ENCODE data around the gene SAMD4B. TPM values are rescaled to one million over a fixed set of nuclear protein-coding genes. Genes with fewer than 3 reads are reported as not detected.

Gene SAMD4B
- total RNA-seq, 1 experiment from 2014 or later: 164 TPM

GRCh38 chr19:39324242-39324842 lies 17.9 kb upstream of the SAMD4B start (continued):
- TF ChIP-seq, protein P1, sequence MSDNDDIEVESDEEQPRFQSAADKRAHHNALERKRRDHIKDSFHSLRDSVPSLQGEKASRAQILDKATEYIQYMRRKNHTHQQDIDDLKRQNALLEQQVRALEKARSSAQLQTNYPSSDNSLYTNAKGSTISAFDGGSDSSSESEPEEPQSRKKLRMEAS (CRISPR knock-in tag; IDR thresholded peaks at IDR 0.05): no peak
- TF ChIP-seq, protein P2, sequence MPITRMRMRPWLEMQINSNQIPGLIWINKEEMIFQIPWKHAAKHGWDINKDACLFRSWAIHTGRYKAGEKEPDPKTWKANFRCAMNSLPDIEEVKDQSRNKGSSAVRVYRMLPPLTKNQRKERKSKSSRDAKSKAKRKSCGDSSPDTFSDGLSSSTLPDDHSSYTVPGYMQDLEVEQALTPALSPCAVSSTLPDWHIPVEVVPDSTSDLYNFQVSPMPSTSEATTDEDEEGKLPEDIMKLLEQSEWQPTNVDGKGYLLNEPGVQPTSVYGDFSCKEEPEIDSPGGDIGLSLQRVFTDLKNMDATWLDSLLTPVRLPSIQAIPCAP (CRISPR knock-in tag; IDR thresholded peaks at IDR 0.05): no peak
- no peak for TF ChIP-seq KAT7 (CRISPR knock-in tag; IDR thresholded peaks at IDR 0.05; ENCODE audit: borderline replicate concordance)

- Mint-ChIP-seq H3K27ac (no peak overlapping the region), H3K9me3 (0 out of 2 replicates have a peak, but pooled peaks cover 3% of the 10 kb centered on the region), H3K27me3 (ENCODE audit: low read depth) (peaks cover 41% of the 10 kb centered on the region), H3K4me3 (no peak overlapping the region), H3K4me1 (peaks cover 15% of the 10 kb centered on the region), H3K36me3 (no peaks in the 10 kb centered on the region)
- peak; percentile 86 for TF ChIP-seq NFYB (CRISPR knock-in tag; conservative IDR thresholded peaks at IDR 0.05; ENCODE audit: low read depth)
- TF ChIP-seq SMAD4 (CRISPR knock-in tag; IDR thresholded peaks at IDR 0.05): no peak
- CTCF ChIA-PET: interaction anchor here (0.6 to 2.7 kb wide), 8 partner anchors 15 to 204 kb away, joined by 3 to 12 read pairs (median 4); partner anchors contain the start of genes SAMD4B and SYCN
- DNase-seq (ENCODE audit: low spot score) (peak; percentile 45), ATAC-seq (peak; percentile 63)
- POLR2A ChIA-PET: interaction anchor here (0.5 to 1.1 kb wide), 2 partner anchors 35 to 204 kb away, joined by 3 read pairs; no protein-coding TSS in a partner anchor
Measured at GRCh38 chr19:39325778-39326665, 16.2 kb upstream of the SAMD4B start.

DNA sequence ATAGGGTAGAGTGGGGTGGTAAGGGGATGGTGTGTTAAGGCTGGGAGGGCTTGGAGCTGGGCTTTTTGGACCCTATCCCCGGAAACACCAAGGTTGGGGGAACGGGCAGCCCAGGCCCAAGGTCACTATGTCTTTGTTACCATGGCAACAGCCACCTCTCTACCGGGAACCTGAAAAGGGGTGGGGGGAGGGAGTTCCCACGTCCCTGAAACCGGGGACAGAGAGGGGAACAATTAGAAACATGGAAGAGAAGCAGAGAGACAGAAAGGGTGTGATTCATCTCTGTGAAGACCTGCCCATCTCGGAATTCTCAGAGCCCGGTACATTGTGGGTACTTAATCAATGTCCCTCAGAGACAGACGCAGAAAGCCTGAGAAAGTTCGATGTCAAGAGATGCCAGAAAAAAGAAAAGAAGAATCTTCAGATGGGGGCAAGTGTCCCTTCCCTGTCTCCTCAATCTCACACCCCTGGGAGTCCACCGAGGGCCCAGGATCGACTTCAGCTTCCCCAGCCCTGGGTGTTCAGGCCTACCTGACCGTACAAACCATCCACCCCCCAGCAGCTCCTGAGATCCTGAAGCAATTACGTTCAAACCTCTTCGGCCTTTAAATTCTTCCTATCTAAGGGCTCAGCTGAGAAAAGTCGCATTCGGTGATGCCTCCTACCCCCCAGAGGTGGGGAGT lies 14.7 kb upstream of the SAMD4B start:
- CTCF ChIA-PET: interaction anchor here (0.5 to 2.7 kb wide), 32 partner anchors 9 to 1130 kb away, joined by 3 to 13 read pairs (median 4); partner anchors contain the start of genes GMFG, MED29, PAF1 and PAK4
- POLR2A ChIA-PET: no interaction called here
- ATAC-seq (no peak), DNase-seq (ENCODE audit: low spot score) (no peak)
- Mint-ChIP-seq H3K4me1 (peaks cover 11% of the 10 kb centered on the region), H3K27ac (no peak overlapping the region), H3K27me3 (ENCODE audit: low read depth) (peaks cover 27% of the 10 kb centered on the region), H3K36me3 (no peaks in the 10 kb centered on the region), H3K4me3 (no peak overlapping the region), H3K9me3 (0 out of 2 replicates have a peak, but pooled peaks cover 3% of the 10 kb centered on the region)
- TF ChIP-seq MYBL2 (CRISPR knock-in tag; IDR thresholded peaks at IDR 0.05) (no peak), NR2C2 (CRISPR knock-in tag; IDR thresholded peaks at IDR 0.05) (no peak), SOX15 (CRISPR knock-in tag; IDR thresholded peaks at IDR 0.05) (no peak), FOXJ3 (CRISPR knock-in tag; IDR thresholded peaks at IDR 0.05; ENCODE audit: borderline replicate concordance) (no peak), CBFB (CRISPR knock-in tag; IDR thresholded peaks at IDR 0.05; ENCODE audit: low read depth) (no peak), NFYB (CRISPR knock-in tag; conservative IDR thresholded peaks at IDR 0.05; ENCODE audit: low read depth) (no peak), JAZF1 (CRISPR knock-in tag; IDR thresholded peaks at IDR 0.05) (no peak)
- TF ChIP-seq, protein P3, sequence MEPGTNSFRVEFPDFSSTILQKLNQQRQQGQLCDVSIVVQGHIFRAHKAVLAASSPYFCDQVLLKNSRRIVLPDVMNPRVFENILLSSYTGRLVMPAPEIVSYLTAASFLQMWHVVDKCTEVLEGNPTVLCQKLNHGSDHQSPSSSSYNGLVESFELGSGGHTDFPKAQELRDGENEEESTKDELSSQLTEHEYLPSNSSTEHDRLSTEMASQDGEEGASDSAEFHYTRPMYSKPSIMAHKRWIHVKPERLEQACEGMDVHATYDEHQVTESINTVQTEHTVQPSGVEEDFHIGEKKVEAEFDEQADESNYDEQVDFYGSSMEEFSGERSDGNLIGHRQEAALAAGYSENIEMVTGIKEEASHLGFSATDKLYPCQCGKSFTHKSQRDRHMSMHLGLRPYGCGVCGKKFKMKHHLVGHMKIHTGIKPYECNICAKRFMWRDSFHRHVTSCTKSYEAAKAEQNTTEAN (CRISPR knock-in tag; IDR thresholded peaks at IDR 0.05): no peak
- TF ChIP-seq, protein P4, sequence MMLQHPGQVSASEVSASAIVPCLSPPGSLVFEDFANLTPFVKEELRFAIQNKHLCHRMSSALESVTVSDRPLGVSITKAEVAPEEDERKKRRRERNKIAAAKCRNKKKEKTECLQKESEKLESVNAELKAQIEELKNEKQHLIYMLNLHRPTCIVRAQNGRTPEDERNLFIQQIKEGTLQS (CRISPR knock-in tag; conservative IDR thresholded peaks at IDR 0.05): no peak
- TF ChIP-seq, protein P5, sequence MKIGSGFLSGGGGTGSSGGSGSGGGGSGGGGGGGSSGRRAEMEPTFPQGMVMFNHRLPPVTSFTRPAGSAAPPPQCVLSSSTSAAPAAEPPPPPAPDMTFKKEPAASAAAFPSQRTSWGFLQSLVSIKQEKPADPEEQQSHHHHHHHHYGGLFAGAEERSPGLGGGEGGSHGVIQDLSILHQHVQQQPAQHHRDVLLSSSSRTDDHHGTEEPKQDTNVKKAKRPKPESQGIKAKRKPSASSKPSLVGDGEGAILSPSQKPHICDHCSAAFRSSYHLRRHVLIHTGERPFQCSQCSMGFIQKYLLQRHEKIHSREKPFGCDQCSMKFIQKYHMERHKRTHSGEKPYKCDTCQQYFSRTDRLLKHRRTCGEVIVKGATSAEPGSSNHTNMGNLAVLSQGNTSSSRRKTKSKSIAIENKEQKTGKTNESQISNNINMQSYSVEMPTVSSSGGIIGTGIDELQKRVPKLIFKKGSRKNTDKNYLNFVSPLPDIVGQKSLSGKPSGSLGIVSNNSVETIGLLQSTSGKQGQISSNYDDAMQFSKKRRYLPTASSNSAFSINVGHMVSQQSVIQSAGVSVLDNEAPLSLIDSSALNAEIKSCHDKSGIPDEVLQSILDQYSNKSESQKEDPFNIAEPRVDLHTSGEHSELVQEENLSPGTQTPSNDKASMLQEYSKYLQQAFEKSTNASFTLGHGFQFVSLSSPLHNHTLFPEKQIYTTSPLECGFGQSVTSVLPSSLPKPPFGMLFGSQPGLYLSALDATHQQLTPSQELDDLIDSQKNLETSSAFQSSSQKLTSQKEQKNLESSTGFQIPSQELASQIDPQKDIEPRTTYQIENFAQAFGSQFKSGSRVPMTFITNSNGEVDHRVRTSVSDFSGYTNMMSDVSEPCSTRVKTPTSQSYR (CRISPR knock-in tag; IDR thresholded peaks at IDR 0.05): no peak

All from WTC11 (cell line).